ENCODE data around the gene CCT8L2.
"Not testable (repeated sequence)": the region's sequence is repeated elsewhere in the genome, so short reads cannot be mapped to it uniquely, and the experiment has no call there.

Gene CCT8L2

GRCh38 chr22:16558376-16558945 is 34.1 kb downstream of the CCT8L2 start:
- not testable (repeated sequence) for DNase-seq

DNA sequence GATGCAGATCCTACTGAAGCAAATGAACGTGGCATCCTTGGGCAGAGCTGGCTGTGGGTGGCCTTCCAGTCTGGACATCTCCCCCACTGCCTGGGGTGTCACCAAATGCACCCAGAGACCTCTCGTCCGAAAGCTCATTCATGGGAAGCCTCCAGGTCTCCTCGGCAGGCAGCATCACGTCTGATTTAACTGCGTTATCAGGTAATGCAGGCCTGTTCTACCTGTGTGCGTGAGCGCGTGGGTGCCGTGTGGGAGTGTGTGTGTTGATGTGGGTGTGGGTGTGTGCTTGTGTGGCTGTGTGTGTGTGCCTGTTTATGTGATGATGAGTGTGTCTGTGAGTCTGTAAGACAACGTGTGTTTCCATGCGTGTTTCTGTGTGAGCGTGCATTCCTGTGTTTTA is 35.1 kb downstream of the CCT8L2 start:
- DNase-seq: not testable (repeated sequence)

GRCh38 chr22:16555077-16555994 is 37.3 kb downstream of the CCT8L2 start:
- not testable (repeated sequence) for DNase-seq

GRCh38 chr22:16543310-16543709 is 49.3 kb downstream of the CCT8L2 start:
- not testable (repeated sequence) for DNase-seq

Measured in hippocampal formation (tissue), 2 donors.